ENCODE data around the gene CASZ1.

DNA sequence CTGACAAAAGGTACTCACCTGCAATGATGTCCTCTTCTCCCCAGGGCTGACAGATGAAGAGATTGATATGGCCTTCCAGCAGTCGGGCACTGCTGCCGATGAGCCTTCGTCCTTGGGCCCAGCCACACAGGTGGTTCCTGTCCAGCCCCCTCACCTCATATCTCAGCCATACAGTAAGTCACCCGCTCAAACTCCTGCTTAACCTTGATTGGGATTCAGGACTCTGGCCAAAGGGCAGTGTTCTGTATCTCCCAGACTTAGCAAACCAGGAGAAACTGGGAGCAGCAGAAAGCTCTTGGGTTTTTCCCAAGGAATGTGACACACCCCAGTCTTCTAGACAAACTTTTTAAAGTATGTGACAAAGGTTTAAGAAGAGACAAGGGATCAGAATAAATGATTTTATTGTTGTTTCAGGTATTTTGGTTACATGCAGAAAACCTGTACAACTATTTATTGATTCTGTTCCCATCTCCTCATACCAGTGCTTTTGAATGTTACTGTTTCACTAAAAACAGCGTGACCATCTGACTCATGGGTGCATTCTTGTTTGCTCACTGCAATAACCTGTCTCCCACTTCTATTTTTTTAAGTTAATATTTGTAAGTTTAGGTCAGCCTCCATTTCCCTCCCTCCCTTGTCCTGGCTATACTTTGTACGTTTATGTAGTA, 197.1 kb downstream of the CASZ1 start:
- TF ChIP-seq CTCF (IDR thresholded peaks at IDR 0.05) = no peak
- TF ChIP-seq POLR2A (IDR thresholded peaks at IDR 0.05; ENCODE audit: low read depth) = no peak
